ENCODE results near the gene LCE2B.
"Not testable (repeated sequence)": the region's sequence is repeated elsewhere in the genome, so short reads cannot be mapped to it uniquely, and the experiment has no call there.

The LCE2B gene

GRCh38 chr1:152673016-152673415 lies 12.9 kb upstream of the LCE2B start:
- H3K4me3 ChIP-seq (ENCODE audit: low read length) = no peak overlapping the region
- no peaks in the 10 kb centered on the region for H3K36me3 ChIP-seq (ENCODE audit: insufficient read depth, low read length)
- no peaks in the 10 kb centered on the region for H3K27me3 ChIP-seq (ENCODE audit: control insufficient read depth, insufficient read depth, low read length)
- no peak overlapping the region for H3K4me2 ChIP-seq (ENCODE audit: low read length)
- H3K9ac ChIP-seq (ENCODE audit: low read depth, low read length) = no peak overlapping the region
- no peaks in the 10 kb centered on the region for H3K9me3 ChIP-seq (replicated peaks; ENCODE audit: low read length)
- no peaks in the 10 kb centered on the region for H3K4me1 ChIP-seq (ENCODE audit: control insufficient read depth, insufficient read depth, low read length)

GRCh38 chr1:152674983-152675382 lies 10.9 kb upstream of the LCE2B start, which contains the start of gene LCE2C:
LCE2C (plus strand) TSS chr1:152675279; CDS start chr1:152676016, 737 bp downstream.
- H3K4me2 ChIP-seq (ENCODE audit: low read length); H3K4me1 ChIP-seq (ENCODE audit: control insufficient read depth, insufficient read depth, low read length); H3K36me3 ChIP-seq (ENCODE audit: insufficient read depth, low read length); H3K9ac ChIP-seq (ENCODE audit: low read depth, low read length); H3K4me3 ChIP-seq (ENCODE audit: low read length); H3K9me3 ChIP-seq (replicated peaks; ENCODE audit: low read length): not testable (repeated sequence)
- H3K27me3 ChIP-seq (ENCODE audit: control insufficient read depth, insufficient read depth, low read length) = peaks cover 16% of the 10 kb centered on the region

- Histone ChIP-seq H3K4me1 (ENCODE audit: control insufficient read depth, insufficient read depth, low read length) (no peaks in the 10 kb centered on the region), H3K36me3 (ENCODE audit: insufficient read depth, low read length) (no peaks in the 10 kb centered on the region), H3K4me3 (ENCODE audit: low read length) (no peak overlapping the region)
Measured at GRCh38 chr1:152679459-152679858, 6.5 kb upstream of the LCE2B start.

GRCh38 chr1:152681616-152682015 lies 4.3 kb upstream of the LCE2B start:
- no peak overlapping the region for H3K9ac ChIP-seq (ENCODE audit: low read depth, low read length)
- H3K4me2 ChIP-seq (ENCODE audit: low read length) = no peak overlapping the region
- H3K36me3 ChIP-seq (ENCODE audit: insufficient read depth, low read length) = no peaks in the 10 kb centered on the region
- no peaks in the 10 kb centered on the region for H3K9me3 ChIP-seq (replicated peaks; ENCODE audit: low read length)
- no peaks in the 10 kb centered on the region for H3K4me1 ChIP-seq (ENCODE audit: control insufficient read depth, insufficient read depth, low read length)
- no peak overlapping the region for H3K4me3 ChIP-seq (ENCODE audit: low read length)
- peaks cover 20% of the 10 kb centered on the region for H3K27me3 ChIP-seq (ENCODE audit: control insufficient read depth, insufficient read depth, low read length)

More at GRCh38 chr1:152679459-152679858, 6.5 kb upstream of the LCE2B start:
- no peaks in the 10 kb centered on the region for H3K9me3 ChIP-seq (replicated peaks; ENCODE audit: low read length)
- H3K4me2 ChIP-seq (ENCODE audit: low read length) = no peak overlapping the region
- H3K27me3 ChIP-seq (ENCODE audit: control insufficient read depth, insufficient read depth, low read length) = peaks cover 20% of the 10 kb centered on the region
- H3K9ac ChIP-seq (ENCODE audit: low read depth, low read length) = no peak overlapping the region

- H3K9me3 ChIP-seq (replicated peaks; ENCODE audit: low read length) = no peaks in the 10 kb centered on the region
- no peaks in the 10 kb centered on the region for H3K4me1 ChIP-seq (ENCODE audit: control insufficient read depth, insufficient read depth, low read length)
- no peak overlapping the region for H3K9ac ChIP-seq (ENCODE audit: low read depth, low read length)
- H3K4me2 ChIP-seq (ENCODE audit: low read length) = no peak overlapping the region
- no peak overlapping the region for H3K4me3 ChIP-seq (ENCODE audit: low read length)
- peaks cover 15% of the 10 kb centered on the region for H3K27me3 ChIP-seq (ENCODE audit: control insufficient read depth, insufficient read depth, low read length)
- no peaks in the 10 kb centered on the region for H3K36me3 ChIP-seq (ENCODE audit: insufficient read depth, low read length)
Measured at GRCh38 chr1:152683846-152684245, 2.1 kb upstream of the LCE2B start.

- Histone ChIP-seq H3K9me3 (replicated peaks; ENCODE audit: low read length) (no peaks in the 10 kb centered on the region), H3K4me3 (ENCODE audit: low read length) (no peak within 1 kb of the TSS), H3K4me1 (ENCODE audit: control insufficient read depth, insufficient read depth, low read length) (no peaks in the 10 kb centered on the region), H3K4me2 (ENCODE audit: low read length) (no peak within 1 kb of the TSS), H3K9ac (ENCODE audit: low read depth, low read length) (no peak within 1 kb of the TSS), H3K27me3 (ENCODE audit: control insufficient read depth, insufficient read depth, low read length) (peaks cover 4% of the 10 kb centered on the region), H3K36me3 (ENCODE audit: insufficient read depth, low read length) (no peaks in the 10 kb centered on the region)
Measured at GRCh38 chr1:152697701-152698600, 12.0 kb downstream of the LCE2B start, which contains the start of gene LCE2A. LCE2A (plus strand) TSS chr1:152698345; CDS start chr1:152698902, 557 bp downstream.

GRCh38 chr1:152699746-152700145 lies 13.8 kb downstream of the LCE2B start:
- peaks cover 4% of the 10 kb centered on the region for H3K27me3 ChIP-seq (ENCODE audit: control insufficient read depth, insufficient read depth, low read length)
- H3K9me3 ChIP-seq (replicated peaks; ENCODE audit: low read length) = no peaks in the 10 kb centered on the region
- H3K9ac ChIP-seq (ENCODE audit: low read depth, low read length) = no peak overlapping the region
- no peaks in the 10 kb centered on the region for H3K4me1 ChIP-seq (ENCODE audit: control insufficient read depth, insufficient read depth, low read length)
- no peak overlapping the region for H3K4me3 ChIP-seq (ENCODE audit: low read length)
- H3K36me3 ChIP-seq (ENCODE audit: insufficient read depth, low read length) = no peaks in the 10 kb centered on the region
- H3K4me2 ChIP-seq (ENCODE audit: low read length) = no peak overlapping the region

GRCh38 chr1:152707860-152708259 lies 21.9 kb downstream of the LCE2B start, which contains the start of gene LCE4A:
LCE4A (plus strand) TSS chr1:152708160; CDS start chr1:152709076, 916 bp downstream.
- H3K27me3 ChIP-seq (ENCODE audit: control insufficient read depth, insufficient read depth, low read length) = peaks cover 7% of the 10 kb centered on the region
- H3K4me3 ChIP-seq (ENCODE audit: low read length) = no peak within 1 kb of the TSS
- H3K9me3 ChIP-seq (replicated peaks; ENCODE audit: low read length) = no peaks in the 10 kb centered on the region
- H3K9ac ChIP-seq (ENCODE audit: low read depth, low read length) = no peak within 1 kb of the TSS
- no peak within 1 kb of the TSS for H3K4me2 ChIP-seq (ENCODE audit: low read length)
- H3K36me3 ChIP-seq (ENCODE audit: insufficient read depth, low read length) = no peaks in the 10 kb centered on the region
- no peaks in the 10 kb centered on the region for H3K4me1 ChIP-seq (ENCODE audit: control insufficient read depth, insufficient read depth, low read length)

GRCh38 chr1:152718238-152718637 lies 32.3 kb downstream of the LCE2B start:
- Histone ChIP-seq H3K27me3 (ENCODE audit: control insufficient read depth, insufficient read depth, low read length) (peaks cover 14% of the 10 kb centered on the region), H3K9me3 (replicated peaks; ENCODE audit: low read length) (no peaks in the 10 kb centered on the region), H3K4me1 (ENCODE audit: control insufficient read depth, insufficient read depth, low read length) (no peaks in the 10 kb centered on the region), H3K4me2 (ENCODE audit: low read length) (no peak overlapping the region), H3K4me3 (ENCODE audit: low read length) (no peak overlapping the region), H3K9ac (ENCODE audit: low read depth, low read length) (no peak overlapping the region), H3K36me3 (ENCODE audit: insufficient read depth, low read length) (no peaks in the 10 kb centered on the region)

GRCh38 chr1:152725261-152725660 lies 39.3 kb downstream of the LCE2B start:
- no peaks in the 10 kb centered on the region for H3K4me1 ChIP-seq (ENCODE audit: control insufficient read depth, insufficient read depth, low read length)
- H3K4me2 ChIP-seq (ENCODE audit: low read length) = no peak overlapping the region
- peaks cover 7% of the 10 kb centered on the region for H3K27me3 ChIP-seq (ENCODE audit: control insufficient read depth, insufficient read depth, low read length)
- no peak overlapping the region for H3K4me3 ChIP-seq (ENCODE audit: low read length)
- no peaks in the 10 kb centered on the region for H3K9me3 ChIP-seq (replicated peaks; ENCODE audit: low read length)
- no peak overlapping the region for H3K9ac ChIP-seq (ENCODE audit: low read depth, low read length)
- no peaks in the 10 kb centered on the region for H3K36me3 ChIP-seq (ENCODE audit: insufficient read depth, low read length)

GRCh38 chr1:152728986-152729385 lies 43.1 kb downstream of the LCE2B start:
- Histone ChIP-seq H3K9ac (ENCODE audit: low read depth, low read length) (no peak overlapping the region), H3K36me3 (ENCODE audit: insufficient read depth, low read length) (no peaks in the 10 kb centered on the region), H3K27me3 (ENCODE audit: control insufficient read depth, insufficient read depth, low read length) (peaks cover 7% of the 10 kb centered on the region), H3K9me3 (replicated peaks; ENCODE audit: low read length) (no peaks in the 10 kb centered on the region), H3K4me2 (ENCODE audit: low read length) (no peak overlapping the region), H3K4me3 (ENCODE audit: low read length) (no peak overlapping the region), H3K4me1 (ENCODE audit: control insufficient read depth, insufficient read depth, low read length) (no peaks in the 10 kb centered on the region)

- no peaks in the 10 kb centered on the region for H3K9me3 ChIP-seq (replicated peaks; ENCODE audit: low read length)
- H3K36me3 ChIP-seq (ENCODE audit: insufficient read depth, low read length) = no peaks in the 10 kb centered on the region
- H3K4me3 ChIP-seq (ENCODE audit: low read length) = no peak overlapping the region
- H3K4me2 ChIP-seq (ENCODE audit: low read length) = no peak overlapping the region
- H3K27me3 ChIP-seq (ENCODE audit: control insufficient read depth, insufficient read depth, low read length) = peaks cover 13% of the 10 kb centered on the region
- no peak overlapping the region for H3K9ac ChIP-seq (ENCODE audit: low read depth, low read length)
- H3K4me1 ChIP-seq (ENCODE audit: control insufficient read depth, insufficient read depth, low read length) = no peaks in the 10 kb centered on the region
Measured at GRCh38 chr1:152735648-152736047, 49.7 kb downstream of the LCE2B start.

All from skeletal muscle satellite cell (primary cell).